Measurements from ENCODE around the gene CSRNP3.

The CSRNP3 gene

GRCh38 chr2:165675551-165675968 is 206.1 kb downstream of the CSRNP3 start:
- Histone ChIP-seq H3K14ac (ENCODE audit: low read length) (no peak overlapping the region), H4K91ac (ENCODE audit: low read depth, low read length) (no peak overlapping the region), H3K79me1 (ENCODE audit: low read length) (no peaks in the 10 kb centered on the region), H3K79me2 (ENCODE audit: control insufficient read depth, insufficient read depth, low read length, poor library complexity) (no peaks in the 10 kb centered on the region), H3K27ac (ENCODE audit: low read depth, low read length) (no peak overlapping the region), H3K4me2 (ENCODE audit: low read length) (no peak overlapping the region), H2AFZ (ENCODE audit: insufficient read depth, low read length, poor library complexity) (no peak overlapping the region), H2BK5ac (ENCODE audit: low read depth, low read length, poor library complexity) (no peak overlapping the region), H4K12ac (ENCODE audit: low read depth, low read length) (no peak overlapping the region), H3K4me3 (ENCODE audit: low read depth, low read length) (no peak overlapping the region), H3K4ac (ENCODE audit: low read depth, low read length) (no peak overlapping the region), H3K23ac (ENCODE audit: low read length) (no peak overlapping the region), H2BK12ac (ENCODE audit: low read length) (no peak overlapping the region), H3K18ac (ENCODE audit: low read length) (no peak overlapping the region), H2BK120ac (ENCODE audit: insufficient read depth, low read length, poor library complexity) (no peak overlapping the region), H2AK5ac (ENCODE audit: low read length) (no peak overlapping the region), H4K8ac (ENCODE audit: low read depth, low read length) (no peak overlapping the region), H3K27me3 (ENCODE audit: insufficient read depth, low read length) (no peaks in the 10 kb centered on the region), H3K36me3 (ENCODE audit: control insufficient read depth in 1 of 2, insufficient read depth in 2 of 2, low read length in 2 of 2) (peaks cover 6 to 7% of the 10 kb centered on the region in 2 experiments), H3K9me3 (ENCODE audit: insufficient read depth, low read depth, low read length) (no peaks in the 10 kb centered on the region), H3K4me1 (ENCODE audit: control insufficient read depth in 1 of 2, insufficient read depth in 2 of 2, low read length in 2 of 2) (no peaks in the 10 kb centered on the region), H3K9ac (ENCODE audit: low read length) (no peak overlapping the region)
- no CpG with 5 or more reads among the region's 1 CpG for WGBS (ENCODE audit: extremely low coverage, insufficient coverage, insufficient read length)
- DNase-seq, result no peak

GRCh38 chr2:165678882-165679281 is 209.4 kb downstream of the CSRNP3 start:
- Histone ChIP-seq H4K91ac (ENCODE audit: low read depth, low read length) (no peak overlapping the region), H3K36me3 (ENCODE audit: control insufficient read depth in 1 of 2, insufficient read depth in 2 of 2, low read length in 2 of 2) (peaks cover 6 to 7% of the 10 kb centered on the region in 2 experiments), H3K18ac (ENCODE audit: low read length) (no peak overlapping the region), H4K8ac (ENCODE audit: low read depth, low read length) (no peak overlapping the region), H3K14ac (ENCODE audit: low read length) (no peak overlapping the region), H3K4me2 (ENCODE audit: low read length) (no peak overlapping the region), H3K9ac (ENCODE audit: low read length) (no peak overlapping the region), H3K23ac (ENCODE audit: low read length) (no peak overlapping the region), H2BK120ac (ENCODE audit: insufficient read depth, low read length, poor library complexity) (no peak overlapping the region), H2BK12ac (ENCODE audit: low read length) (no peak overlapping the region), H3K9me3 (ENCODE audit: insufficient read depth, low read depth, low read length) (no peaks in the 10 kb centered on the region), H2AFZ (ENCODE audit: insufficient read depth, low read length, poor library complexity) (no peak overlapping the region), H3K79me2 (ENCODE audit: control insufficient read depth, insufficient read depth, low read length, poor library complexity) (no peaks in the 10 kb centered on the region), H3K27ac (ENCODE audit: low read depth, low read length) (no peak overlapping the region), H3K4ac (ENCODE audit: low read depth, low read length) (no peak overlapping the region), H2BK5ac (ENCODE audit: low read depth, low read length, poor library complexity) (no peak overlapping the region), H4K12ac (ENCODE audit: low read depth, low read length) (no peak overlapping the region), H2AK5ac (ENCODE audit: low read length) (no peak overlapping the region), H3K4me1 (ENCODE audit: control insufficient read depth in 1 of 2, insufficient read depth in 2 of 2, low read length in 2 of 2) (no peaks in the 10 kb centered on the region), H3K79me1 (ENCODE audit: low read length) (no peaks in the 10 kb centered on the region), H3K4me3 (ENCODE audit: low read depth, low read length) (no peak overlapping the region), H3K27me3 (ENCODE audit: insufficient read depth, low read length) (no peaks in the 10 kb centered on the region)
- no CpG with 5 or more reads among the region's 13 CpGs for WGBS (ENCODE audit: extremely low coverage, insufficient coverage, insufficient read length)
- DNase-seq, result no peak

GRCh38 chr2:165679621-165680020 is 210.1 kb downstream of the CSRNP3 start:
- Histone ChIP-seq H4K12ac (ENCODE audit: low read depth, low read length) (no peak overlapping the region), H3K4me2 (ENCODE audit: low read length) (no peak overlapping the region), H3K4me1 (ENCODE audit: control insufficient read depth in 1 of 2, insufficient read depth in 2 of 2, low read length in 2 of 2) (no peaks in the 10 kb centered on the region), H3K27me3 (ENCODE audit: insufficient read depth, low read length) (no peaks in the 10 kb centered on the region), H3K27ac (ENCODE audit: low read depth, low read length) (no peak overlapping the region), H3K79me1 (ENCODE audit: low read length) (no peaks in the 10 kb centered on the region), H3K4me3 (ENCODE audit: low read depth, low read length) (no peak overlapping the region), H2AFZ (ENCODE audit: insufficient read depth, low read length, poor library complexity) (no peak overlapping the region), H2AK5ac (ENCODE audit: low read length) (no peak overlapping the region), H4K8ac (ENCODE audit: low read depth, low read length) (no peak overlapping the region), H2BK5ac (ENCODE audit: low read depth, low read length, poor library complexity) (no peak overlapping the region), H3K36me3 (ENCODE audit: control insufficient read depth in 1 of 2, insufficient read depth in 2 of 2, low read length in 2 of 2) (peaks cover 6 to 7% of the 10 kb centered on the region in 2 experiments), H4K91ac (ENCODE audit: low read depth, low read length) (no peak overlapping the region), H2BK12ac (ENCODE audit: low read length) (no peak overlapping the region), H2BK120ac (ENCODE audit: insufficient read depth, low read length, poor library complexity) (no peak overlapping the region), H3K9ac (ENCODE audit: low read length) (no peak overlapping the region), H3K9me3 (ENCODE audit: insufficient read depth, low read depth, low read length) (no peaks in the 10 kb centered on the region), H3K4ac (ENCODE audit: low read depth, low read length) (no peak overlapping the region), H3K23ac (ENCODE audit: low read length) (no peak overlapping the region), H3K14ac (ENCODE audit: low read length) (no peak overlapping the region), H3K18ac (ENCODE audit: low read length) (no peak overlapping the region), H3K79me2 (ENCODE audit: control insufficient read depth, insufficient read depth, low read length, poor library complexity) (no peaks in the 10 kb centered on the region)
- no CpG with 5 or more reads among the region's 2 CpGs for WGBS (ENCODE audit: extremely low coverage, insufficient coverage, insufficient read length)
- DNase-seq, result no peak

- Histone ChIP-seq H3K4me1 (ENCODE audit: control insufficient read depth in 1 of 2, insufficient read depth in 2 of 2, low read length in 2 of 2) (no peaks in the 10 kb centered on the region), H3K14ac (ENCODE audit: low read length) (no peak overlapping the region), H3K9ac (ENCODE audit: low read length) (no peak overlapping the region), H3K79me2 (ENCODE audit: control insufficient read depth, insufficient read depth, low read length, poor library complexity) (no peaks in the 10 kb centered on the region), H3K23ac (ENCODE audit: low read length) (no peak overlapping the region), H2AFZ (ENCODE audit: insufficient read depth, low read length, poor library complexity) (no peak overlapping the region), H4K91ac (ENCODE audit: low read depth, low read length) (no peak overlapping the region), H3K79me1 (ENCODE audit: low read length) (no peaks in the 10 kb centered on the region), H3K4ac (ENCODE audit: low read depth, low read length) (no peak overlapping the region), H3K27ac (ENCODE audit: low read depth, low read length) (no peak overlapping the region), H2AK5ac (ENCODE audit: low read length) (no peak overlapping the region), H3K36me3 (ENCODE audit: control insufficient read depth in 1 of 2, insufficient read depth in 2 of 2, low read length in 2 of 2) (peaks cover 3 to 5% of the 10 kb centered on the region in 2 experiments), H3K18ac (ENCODE audit: low read length) (no peak overlapping the region), H3K27me3 (ENCODE audit: insufficient read depth, low read length) (no peaks in the 10 kb centered on the region), H2BK5ac (ENCODE audit: low read depth, low read length, poor library complexity) (no peak overlapping the region), H3K9me3 (ENCODE audit: insufficient read depth, low read depth, low read length) (no peaks in the 10 kb centered on the region), H4K8ac (ENCODE audit: low read depth, low read length) (no peak overlapping the region), H3K4me3 (ENCODE audit: low read depth, low read length) (no peak overlapping the region), H2BK120ac (ENCODE audit: insufficient read depth, low read length, poor library complexity) (no peak overlapping the region), H4K12ac (ENCODE audit: low read depth, low read length) (no peak overlapping the region), H3K4me2 (ENCODE audit: low read length) (no peak overlapping the region), H2BK12ac (ENCODE audit: low read length) (no peak overlapping the region)
- no CpG with 5 or more reads among the region's 1 CpG for WGBS (ENCODE audit: extremely low coverage, insufficient coverage, insufficient read length)
- DNase-seq, result no peak
Observed at GRCh38 chr2:165681841-165682240, 212.3 kb downstream of the CSRNP3 start.
